ENCODE results near the gene STXBP1. TPM values are rescaled to one million over a fixed set of nuclear protein-coding genes. Genes with fewer than 3 reads are reported as not detected.

Gene STXBP1
- total and polyA plus RNA-seq, 2 of the 8 experiments (the other 6 are each of a cell fraction or from before 2014, with no cell fraction given), result 11.5 to 60.9 TPM

GRCh38 chr9:127664678-127665507 is 52.8 kb downstream of the STXBP1 start:
- Histone ChIP-seq H3K4ac (replicated peaks; ENCODE audit: insufficient read length, low read depth, low read length) (no peak overlapping the region), H3K27ac (ENCODE audit: low read depth, low read length) (no peak overlapping the region), H3K4me3 (ENCODE audit: extremely low read depth in 1 of 4, insufficient read depth in 2 of 4, low read depth in 3 of 4, low read length in 4 of 4) (no peak overlapping the region), H4K8ac (ENCODE audit: extremely low read depth, insufficient read depth, low read length) (no peak overlapping the region), H3K23ac (ENCODE audit: insufficient read length) (no peak overlapping the region), H2BK15ac (ENCODE audit: low read length) (no peak overlapping the region), H3K23me2 (ENCODE audit: low read depth, low read length) (no peaks in the 10 kb centered on the region), H3K79me2 (ENCODE audit: control insufficient read depth in 1 of 2, insufficient read depth in 2 of 2, low read length in 2 of 2) (no peaks in the 10 kb centered on the region), H4K5ac (ENCODE audit: insufficient read length, low read depth, low read length) (no peak overlapping the region), H2BK5ac (ENCODE audit: low read depth, low read length) (no peak overlapping the region), H3K4me1 (replicated peaks in 1 of 4; ENCODE audit: control insufficient read depth in 3 of 4, insufficient read depth in 4 of 4, low read length in 3 of 4) (no peaks in the 10 kb centered on the region), H3K14ac (ENCODE audit: insufficient read length) (no peak overlapping the region), H3K36me3 (ENCODE audit: control insufficient read depth in 2 of 4, insufficient read depth in 4 of 4, low read length in 3 of 4) (peaks cover 0 to 17% (median 11%) of the 10 kb centered on the region in 4 experiments; a peak in 6 of 8 replicates), H2AFZ (ENCODE audit: low read length) (no peak overlapping the region), H3K4me2 (ENCODE audit: insufficient read depth in 1 of 2, low read depth in 2 of 2, low read length in 2 of 2) (no peak overlapping the region), H3K27me3 (replicated peaks in 1 of 4; ENCODE audit: control insufficient read depth in 3 of 4, extremely low read depth in 1 of 4, insufficient read depth in 3 of 4, low read length in 3 of 4) (no peaks in the 10 kb centered on the region), H2BK120ac (replicated peaks; ENCODE audit: low read depth, low read length) (no peak overlapping the region), H2BK12ac (ENCODE audit: low read depth, low read length) (no peak overlapping the region), H4K20me1 (replicated peaks in 1 of 2; ENCODE audit: control insufficient read depth in 1 of 2, insufficient read depth in 2 of 2, low read length in 2 of 2) (peaks cover 0 to 2% of the 10 kb centered on the region in 2 experiments), H3K18ac (ENCODE audit: extremely low read depth, low read length) (no peak overlapping the region), H3K56ac (replicated peaks; ENCODE audit: insufficient read length, low read depth, low read length) (no peak overlapping the region), H3K79me1 (ENCODE audit: low read depth, low read length) (no peaks in the 10 kb centered on the region; the same call in 1 of the 2 replicates), H3K9ac (replicated peaks in 1 of 4; ENCODE audit: extremely low read depth in 1 of 4, low read depth in 3 of 4, low read length in 3 of 4) (no peak overlapping the region), H2BK20ac (ENCODE audit: low read length) (no peak overlapping the region), H2AK5ac (ENCODE audit: low read depth, low read length) (no peak overlapping the region), H4K91ac (replicated peaks; ENCODE audit: insufficient read length, low read length) (no peak overlapping the region), H3K9me3 (ENCODE audit: insufficient read depth in 2 of 2, low read depth in 1 of 2, low read length in 1 of 2) (no peaks in the 10 kb centered on the region)
- POLR2A ChIA-PET (ENCODE audit: partially characterized antibody), result interaction anchor here (1.1 kb wide), 1 partner anchor 34 kb away, joined by 3 read pairs; no protein-coding TSS in a partner anchor
- CTCF ChIA-PET (ENCODE audit: partially characterized antibody), result interaction anchor here (0.5 to 1.8 kb wide), 5 partner anchors 13 to 124 kb away, joined by 3 to 4 read pairs (median 4); no protein-coding TSS in a partner anchor
- FAIRE-seq, result no peak
- DNase-seq (ENCODE audit: low read depth in 1 of 2, low spot score in 2 of 2), result no peak
- WGBS, 2 experiments (ENCODE audit: extremely low coverage in 1 of 2, insufficient coverage in 1 of 2, insufficient read length in 1 of 2, insufficient replicate concordance in 2 of 2, low coverage in 1 of 2, low lambda C conversion rate in 2 of 2, missing lambda C conversion rate in 1 of 2), result 91% methylated on average over 10 of the region's 10 CpGs; no CpG with 5 or more reads in 1 of the 2 experiments
- TF ChIP-seq SIN3A (conservative IDR thresholded peaks at IDR 0.05 in 1 of 2, IDR thresholded peaks at IDR 0.05 in 1 of 2; ENCODE audit: low read depth in 1 of 2, low read length in 2 of 2), result no peak
- TF ChIP-seq SIX5 (IDR thresholded peaks at IDR 0.05; ENCODE audit: low read depth, low read length), result no peak
- TF ChIP-seq POU5F1 (IDR thresholded peaks at IDR 0.05; ENCODE audit: low read depth, low read length), result no peak
- no peak for TF ChIP-seq MAFK (IDR thresholded peaks at IDR 0.05; ENCODE audit: low read depth, low read length)
- no peak for TF ChIP-seq BACH1 (IDR thresholded peaks at IDR 0.05; ENCODE audit: low read length)
- TF ChIP-seq POLR2AphosphoS5 (IDR thresholded peaks at IDR 0.05; ENCODE audit: low read depth, low read length), result no peak
- TF ChIP-seq KDM4A (IDR thresholded peaks at IDR 0.05; ENCODE audit: low read depth, low read length, severe bottlenecking), result no peak
- no peak for TF ChIP-seq ATF3 (IDR thresholded peaks at IDR 0.05; ENCODE audit: insufficient read depth, low read depth, low read length)
- no peak for TF ChIP-seq E2F6 (IDR thresholded peaks at IDR 0.05)
- TF ChIP-seq YY1 (IDR thresholded peaks at IDR 0.05; ENCODE audit: low read depth, low read length), result no peak
- no peak for TF ChIP-seq KDM1A (IDR thresholded peaks at IDR 0.05; ENCODE audit: borderline replicate concordance, low read length)
